Stimulated activated CD4-positive, alpha-beta T cell treated with anti-CD3 and anti-CD28 coated beads, Interleukin-4, amount 100 ng/mL, for 1 hour (primary cell): ENCODE measurements around the gene SQOR.
A peak's percentile ranks its signal among the peaks of the same experiment; 100 is the strongest.

Experiments
- DNase-seq: peaks from one replicate; pipeline ENCODE4 v3.0.0-alpha.2; 2020

Gene SQOR

DNA sequence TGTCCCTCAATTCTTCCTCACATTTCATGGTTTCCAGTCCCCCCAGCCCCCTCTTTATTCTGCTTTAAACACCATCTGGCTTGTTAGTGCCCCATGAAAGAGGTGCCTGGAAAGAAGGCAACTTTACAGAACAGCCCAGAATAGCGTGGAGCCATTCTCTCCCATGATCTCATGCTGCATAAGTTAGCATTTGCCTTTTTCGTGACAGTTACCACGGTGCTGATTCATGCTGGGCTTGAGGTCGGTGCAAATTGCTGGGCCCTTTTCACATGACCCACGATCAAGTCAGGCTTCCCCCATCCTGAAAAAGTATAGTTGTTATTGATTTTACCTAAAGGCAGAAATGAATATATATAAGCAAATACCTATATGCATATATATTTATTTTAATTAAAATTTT, 29.6 kb downstream of the SQOR start:
- no peak for DNase-seq

DNA sequence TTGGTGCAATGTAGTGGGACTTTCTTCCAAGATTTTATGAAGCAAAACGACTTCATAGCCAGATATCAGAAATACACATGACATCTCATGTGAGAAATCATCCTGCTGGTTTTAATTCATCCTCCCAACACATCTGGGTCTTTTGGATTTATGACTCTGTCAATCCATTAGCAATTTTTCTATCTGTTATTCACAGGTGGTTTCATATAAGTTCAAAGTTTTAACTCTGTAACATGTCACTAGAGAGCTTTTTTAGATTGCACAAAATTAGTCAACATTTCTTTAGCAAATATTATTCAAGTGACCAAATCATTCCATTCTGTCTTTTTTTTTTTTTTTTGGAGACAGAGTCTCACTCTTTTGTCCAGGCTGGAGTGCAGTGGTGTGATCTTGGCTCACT, 30.4 kb downstream of the SQOR start:
- no peak for DNase-seq

DNA sequence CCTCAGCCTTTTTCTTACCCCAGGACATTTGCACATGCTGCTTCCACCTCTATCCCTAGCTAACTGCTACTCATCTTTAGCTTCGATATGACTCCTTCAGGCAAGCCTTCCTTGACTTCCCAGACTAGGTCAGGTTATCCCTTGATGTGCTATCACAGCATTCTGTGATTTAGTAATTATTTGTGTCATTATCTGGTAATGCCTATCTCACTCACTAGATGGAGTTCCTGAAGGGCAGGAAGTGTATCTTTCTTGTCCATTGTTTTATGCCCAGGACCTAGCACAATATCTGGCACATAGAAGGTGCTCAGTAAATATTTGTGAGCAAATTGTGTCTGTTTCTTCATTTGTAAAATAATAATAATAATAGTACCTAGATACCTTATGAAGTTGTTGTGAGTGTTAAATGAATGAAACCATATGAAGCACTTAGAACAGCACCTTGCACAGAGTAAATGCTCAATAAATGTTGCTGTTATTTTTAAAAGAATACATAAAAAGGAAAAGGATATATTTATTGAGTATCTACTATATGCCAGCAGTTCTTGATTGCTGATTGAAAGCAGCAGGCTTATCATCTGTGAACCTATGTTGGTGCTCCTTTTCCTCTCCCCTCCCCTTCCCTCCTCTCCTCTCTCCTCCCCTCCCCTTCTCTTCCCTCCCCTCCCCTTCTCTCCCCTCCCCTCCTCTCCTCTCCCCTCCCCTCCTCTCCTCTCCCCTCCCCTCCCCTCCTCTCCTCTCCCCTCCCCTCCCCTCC, 31.5 kb downstream of the SQOR start:
- DNase-seq, result no peak

DNA sequence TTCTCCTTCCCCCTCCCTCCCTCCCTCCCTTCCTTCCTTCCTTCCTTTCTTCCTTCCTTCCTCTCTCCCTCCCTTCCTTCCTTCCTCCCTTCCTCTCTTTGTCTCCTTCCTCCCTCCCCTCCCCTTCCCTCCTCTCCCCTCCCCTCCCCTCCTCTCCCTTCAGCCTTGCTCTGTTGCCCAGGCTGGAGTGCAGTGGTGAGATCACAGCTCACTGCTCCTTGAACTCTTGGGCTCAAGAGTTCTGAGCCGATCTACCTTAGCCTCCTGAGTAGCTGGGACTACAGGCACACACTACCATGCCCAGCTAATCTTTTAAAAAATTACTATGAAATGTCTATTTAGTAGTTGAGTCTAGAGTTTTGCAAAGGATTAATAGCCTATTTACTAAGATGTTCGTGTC, 32.2 kb downstream of the SQOR start:
- DNase-seq, result no peak

DNA sequence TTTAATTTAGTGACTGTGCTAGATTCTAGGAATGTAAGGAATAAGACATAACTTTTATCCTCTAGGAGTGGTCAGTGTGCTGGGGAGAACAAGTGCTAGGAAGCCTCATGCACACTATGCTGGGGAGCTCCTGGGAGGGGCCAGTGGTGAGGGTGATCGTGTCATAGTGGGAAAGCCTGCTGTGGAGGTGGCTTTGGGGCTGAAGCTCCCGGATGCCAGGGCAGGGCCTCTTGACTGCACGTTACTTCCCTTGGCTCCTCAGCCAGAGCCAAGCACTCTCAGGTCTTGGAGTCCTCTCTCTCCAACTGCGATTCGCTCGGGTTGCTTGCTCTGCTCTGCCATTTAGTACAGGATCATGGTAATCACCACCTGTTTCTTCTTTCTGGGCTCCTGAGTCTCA, 33.6 kb downstream of the SQOR start:
- no peak for DNase-seq

DNA sequence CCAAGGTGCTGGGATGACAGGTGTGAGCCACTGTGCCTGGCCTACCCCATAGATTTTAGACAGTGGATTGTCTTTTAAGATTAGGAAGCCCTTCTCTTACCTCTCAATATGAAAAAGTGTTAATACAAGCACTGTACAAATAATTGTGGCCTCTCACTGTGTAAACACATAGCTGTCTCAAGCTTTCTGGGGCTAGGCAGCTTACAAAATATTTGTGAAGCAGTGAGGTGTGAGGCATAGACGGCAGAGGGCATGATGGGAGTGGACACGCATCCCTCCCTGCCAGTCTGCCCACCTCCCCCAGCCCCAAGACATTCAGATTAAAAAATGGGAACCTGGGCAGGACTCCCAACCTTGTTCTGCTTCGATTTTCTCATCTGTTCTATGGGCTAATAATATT, 34.6 kb downstream of the SQOR start:
- DNase-seq, result no peak

DNA sequence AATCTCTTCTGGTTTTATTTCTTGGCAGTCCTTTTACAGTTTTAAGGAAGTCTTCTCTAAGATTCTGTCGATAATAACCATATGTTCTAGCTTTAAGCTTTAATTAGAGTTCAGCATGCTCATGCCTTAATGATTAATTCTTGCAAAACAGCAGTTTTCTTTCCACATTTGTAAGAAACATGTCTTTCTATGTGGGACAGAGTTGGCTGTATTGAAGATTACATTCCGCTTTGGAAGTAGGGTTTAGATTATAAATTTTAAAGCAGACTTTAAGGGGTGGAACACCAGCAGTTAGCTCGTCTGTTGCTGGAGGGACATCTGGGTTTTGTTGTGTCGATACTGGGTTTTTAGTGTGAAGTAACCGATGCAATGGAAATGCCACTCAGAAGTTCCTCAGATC, 35.3 kb downstream of the SQOR start:
- no peak for DNase-seq

DNA sequence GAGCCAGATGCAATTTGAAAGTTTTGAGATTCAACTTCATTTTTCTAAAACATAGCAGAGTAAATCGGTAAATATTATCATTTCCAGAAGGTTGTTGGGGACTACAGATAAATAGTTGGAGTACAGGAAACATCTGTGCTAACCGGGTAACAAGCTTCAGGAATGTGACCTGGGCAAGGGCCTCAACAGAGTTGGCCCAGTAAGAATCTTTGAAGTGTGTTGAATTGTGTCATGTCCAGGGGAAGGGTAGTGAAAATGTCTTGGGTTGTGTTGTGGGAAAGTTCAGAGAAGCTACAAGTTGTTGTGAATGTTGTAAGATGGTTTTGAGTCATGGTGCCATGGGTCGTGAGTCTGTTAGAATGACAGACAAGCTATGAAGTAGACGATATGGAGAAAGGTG, 35.7 kb downstream of the SQOR start:
- DNase-seq, result no peak

DNA sequence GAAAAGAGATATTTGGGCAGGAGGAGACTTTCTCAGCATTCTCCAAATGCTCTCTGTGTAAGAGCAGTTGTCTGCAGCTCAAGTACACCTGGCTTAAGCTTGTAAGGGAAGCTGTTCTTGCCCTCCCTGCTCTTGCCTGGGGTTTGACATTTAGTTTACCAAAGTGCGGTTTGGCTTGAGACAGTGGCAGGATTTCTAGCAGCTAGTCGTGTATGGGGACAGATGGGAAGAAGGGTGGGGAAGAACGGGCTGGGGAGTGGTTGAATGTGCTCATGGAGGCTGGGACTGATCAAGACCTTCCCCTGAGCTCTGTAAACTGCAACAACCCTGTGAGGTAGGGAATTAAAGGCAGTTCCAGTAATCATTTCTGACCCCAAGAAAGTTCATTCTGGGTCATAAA, 39.8 kb downstream of the SQOR start:
- DNase-seq, result no peak

DNA sequence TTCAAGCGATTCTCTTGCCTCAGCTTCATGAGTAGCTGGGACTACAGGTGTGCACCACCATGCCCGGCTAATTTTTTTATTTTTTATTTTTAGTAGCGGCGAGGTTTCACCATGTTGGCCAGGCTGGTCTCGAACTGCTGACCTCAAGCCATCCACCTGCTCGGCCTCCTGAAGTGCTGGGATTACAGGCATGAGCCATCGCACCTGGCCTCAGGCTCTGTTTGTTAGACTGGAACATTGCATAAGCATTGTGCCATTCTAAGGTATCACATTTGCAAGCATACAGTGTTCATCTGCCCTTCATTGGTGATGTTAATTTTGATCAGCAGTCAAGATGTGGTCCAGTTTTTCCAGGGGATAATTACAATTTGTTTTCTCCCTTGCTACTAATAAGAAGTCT, 43.0 kb downstream of the SQOR start:
- no peak for DNase-seq

DNA sequence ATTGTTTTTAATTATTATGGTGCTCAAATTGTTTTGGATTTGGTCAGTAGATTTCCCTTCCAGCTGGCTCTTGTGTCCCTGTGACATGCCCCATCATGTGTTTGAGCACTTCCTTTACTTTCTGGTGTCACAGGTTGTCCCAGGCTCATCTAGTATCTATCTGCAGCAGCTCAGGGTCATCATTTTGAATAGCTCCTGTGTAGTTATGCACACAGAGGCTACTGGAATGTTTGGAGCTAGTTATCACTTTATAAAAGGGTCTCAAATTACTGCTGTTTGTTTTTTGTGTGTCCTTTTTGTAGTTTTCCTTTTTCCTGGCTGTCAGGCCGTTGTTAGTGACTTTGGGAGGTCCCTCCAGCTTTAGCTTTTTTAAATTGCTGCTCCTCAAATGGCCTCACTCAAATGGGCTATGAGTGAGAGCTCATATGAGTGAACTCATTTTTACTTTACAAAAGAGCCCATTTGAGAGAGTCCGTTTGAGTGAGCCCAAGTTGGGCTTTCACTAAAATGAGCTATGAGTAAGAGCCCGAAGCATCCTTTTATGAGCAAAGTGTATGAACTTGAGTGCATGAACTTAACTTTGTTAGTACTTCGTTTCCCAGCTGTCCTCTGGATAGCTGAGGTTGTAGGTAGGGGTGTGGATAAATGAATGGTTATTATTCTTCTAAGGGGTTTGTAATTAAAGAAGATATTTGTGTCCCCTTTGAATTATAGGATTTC, 43.8 kb downstream of the SQOR start:
- no peak for DNase-seq

DNA sequence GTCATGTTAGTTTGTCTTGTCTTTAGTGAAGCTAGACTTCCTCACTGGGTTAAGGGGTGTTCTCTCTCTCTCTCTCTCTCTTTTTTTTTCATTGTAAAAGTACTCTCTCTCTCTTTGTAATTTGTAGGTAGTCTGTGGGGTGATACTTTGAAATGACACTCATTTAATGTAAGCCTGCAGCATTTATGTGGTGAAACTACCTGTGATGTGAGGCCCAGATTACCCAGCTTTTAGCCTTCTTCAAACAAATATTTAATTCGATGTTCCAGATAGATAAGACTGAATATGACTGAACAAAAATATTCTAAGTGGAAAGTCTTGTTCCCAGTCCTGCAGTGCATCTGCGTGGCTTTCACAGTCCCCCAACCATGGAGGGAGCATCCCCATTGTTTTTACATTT, 49.7 kb downstream of the SQOR start:
- DNase-seq, result no peak

DNA sequence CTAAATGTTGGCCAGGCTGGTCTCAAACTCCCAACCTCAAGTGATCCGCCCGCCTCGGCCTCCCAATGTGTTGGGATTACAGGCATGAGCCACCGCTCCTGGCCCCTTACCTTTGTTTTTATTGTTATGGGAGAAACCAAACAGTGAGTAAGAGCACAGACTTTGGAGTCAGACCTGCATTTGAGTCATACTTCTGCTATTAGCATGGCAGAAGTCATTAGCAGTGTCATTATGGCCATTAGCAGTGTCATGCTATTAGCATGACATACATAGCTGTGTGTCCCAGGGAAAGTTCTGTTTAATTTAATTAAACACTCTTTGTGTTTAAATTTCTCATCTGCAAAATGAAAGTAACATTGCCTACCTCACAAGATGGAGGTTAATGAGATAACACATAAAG, 54.8 kb downstream of the SQOR start:
- DNase-seq, result no peak

DNA sequence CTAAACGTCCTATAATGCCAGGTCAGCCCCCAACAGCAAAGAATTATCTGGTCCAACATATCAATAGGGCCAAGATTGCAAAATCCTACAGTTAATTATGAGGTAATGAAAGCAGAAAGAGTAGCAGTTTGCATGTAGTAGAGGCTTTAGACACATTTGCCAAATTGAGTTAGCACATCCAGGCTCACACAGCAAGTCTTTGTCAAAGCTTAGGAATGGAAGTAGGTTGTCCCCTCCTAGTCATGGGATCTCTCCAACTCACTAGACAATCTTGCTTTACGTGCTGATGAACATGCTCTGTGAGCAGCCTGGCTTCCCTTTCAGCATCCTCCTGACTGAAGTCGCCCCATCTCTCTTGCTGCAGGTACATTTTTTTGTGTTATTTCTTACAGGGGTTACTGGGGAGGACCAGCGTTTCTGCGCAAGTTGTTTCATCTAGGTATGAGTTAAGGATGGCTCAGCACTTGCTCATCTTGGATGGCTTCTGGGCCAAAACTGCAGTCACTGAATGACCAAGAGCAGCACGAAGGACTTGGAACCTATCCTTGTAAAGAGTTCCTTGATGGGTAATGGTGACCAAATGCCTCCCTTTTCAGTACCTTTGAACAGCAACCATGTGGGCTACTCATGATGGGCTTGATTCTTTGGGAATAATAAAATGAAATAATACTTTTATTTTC, 55.9 kb downstream of the SQOR start:
- no peak for DNase-seq

DNA sequence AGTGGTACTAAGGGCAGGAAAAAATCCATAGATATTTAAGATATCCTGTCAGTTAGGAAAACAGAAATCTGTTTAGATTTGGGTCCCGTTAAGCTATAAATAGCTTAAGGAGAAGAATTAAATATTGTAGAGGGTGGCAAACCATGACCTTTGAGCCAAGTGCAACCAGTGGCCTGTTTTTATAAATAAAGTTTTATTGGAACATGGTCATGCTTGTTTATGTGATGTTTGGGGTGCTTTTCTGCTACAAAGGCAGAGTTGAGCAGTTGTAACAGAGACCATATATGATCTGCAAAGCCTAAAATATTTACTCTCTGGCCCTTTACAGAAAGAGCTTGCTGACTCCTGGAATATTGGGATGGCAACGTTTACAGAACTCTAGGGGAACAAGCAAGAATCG, 66.3 kb downstream of the SQOR start:
- no peak for DNase-seq

DNA sequence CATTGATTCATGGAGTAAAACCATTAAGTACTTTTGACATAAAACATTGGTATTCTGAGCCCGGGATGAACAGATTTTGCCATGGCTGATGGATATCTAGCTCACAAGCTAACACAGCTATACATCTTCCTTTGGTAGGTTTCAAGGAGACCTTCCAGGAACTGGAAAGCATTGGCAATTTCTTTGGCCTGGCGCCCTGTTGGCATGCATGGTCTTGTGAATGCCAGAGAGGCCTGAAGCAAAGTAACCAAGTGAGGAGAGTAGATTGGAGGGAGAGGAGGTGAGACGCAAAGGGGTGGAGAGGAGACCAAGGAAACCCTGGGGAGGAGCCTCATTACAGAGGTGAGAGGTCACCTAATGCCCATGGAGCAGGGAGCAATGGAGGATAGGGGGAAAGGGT, 67.2 kb downstream of the SQOR start:
- DNase-seq, result no peak

DNA sequence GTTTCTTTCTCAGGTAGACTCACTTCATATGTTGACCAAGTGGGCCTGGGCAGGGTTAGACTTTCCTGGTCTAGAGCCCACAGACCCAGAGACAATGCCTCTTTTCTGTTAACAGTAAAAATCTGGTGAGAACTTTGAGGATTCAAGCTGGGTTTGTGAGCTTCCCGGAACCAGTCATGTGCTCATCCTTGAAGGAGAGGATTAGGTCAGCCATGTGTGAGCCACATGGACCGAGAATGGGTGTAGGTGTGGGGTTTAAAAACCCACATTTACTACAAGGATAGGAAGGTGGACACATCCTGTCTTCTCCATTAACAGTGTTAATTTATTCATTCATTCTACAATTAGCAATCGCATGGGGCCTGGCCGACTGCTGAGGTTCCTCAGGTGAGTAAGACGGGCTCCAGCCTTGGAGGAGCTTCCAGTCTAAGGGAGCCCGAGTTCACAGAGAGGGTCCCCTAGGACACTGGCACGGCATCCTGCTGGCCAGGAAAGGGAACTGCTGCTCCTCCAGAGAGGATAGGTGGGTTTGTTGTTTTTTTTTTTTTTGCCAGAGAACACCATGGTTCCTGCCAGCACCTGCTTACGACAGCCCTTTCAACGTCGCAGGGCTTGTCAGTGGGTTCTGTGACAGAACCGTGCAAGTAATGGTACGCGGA, 69.0 kb downstream of the SQOR start:
- no peak for DNase-seq

DNA sequence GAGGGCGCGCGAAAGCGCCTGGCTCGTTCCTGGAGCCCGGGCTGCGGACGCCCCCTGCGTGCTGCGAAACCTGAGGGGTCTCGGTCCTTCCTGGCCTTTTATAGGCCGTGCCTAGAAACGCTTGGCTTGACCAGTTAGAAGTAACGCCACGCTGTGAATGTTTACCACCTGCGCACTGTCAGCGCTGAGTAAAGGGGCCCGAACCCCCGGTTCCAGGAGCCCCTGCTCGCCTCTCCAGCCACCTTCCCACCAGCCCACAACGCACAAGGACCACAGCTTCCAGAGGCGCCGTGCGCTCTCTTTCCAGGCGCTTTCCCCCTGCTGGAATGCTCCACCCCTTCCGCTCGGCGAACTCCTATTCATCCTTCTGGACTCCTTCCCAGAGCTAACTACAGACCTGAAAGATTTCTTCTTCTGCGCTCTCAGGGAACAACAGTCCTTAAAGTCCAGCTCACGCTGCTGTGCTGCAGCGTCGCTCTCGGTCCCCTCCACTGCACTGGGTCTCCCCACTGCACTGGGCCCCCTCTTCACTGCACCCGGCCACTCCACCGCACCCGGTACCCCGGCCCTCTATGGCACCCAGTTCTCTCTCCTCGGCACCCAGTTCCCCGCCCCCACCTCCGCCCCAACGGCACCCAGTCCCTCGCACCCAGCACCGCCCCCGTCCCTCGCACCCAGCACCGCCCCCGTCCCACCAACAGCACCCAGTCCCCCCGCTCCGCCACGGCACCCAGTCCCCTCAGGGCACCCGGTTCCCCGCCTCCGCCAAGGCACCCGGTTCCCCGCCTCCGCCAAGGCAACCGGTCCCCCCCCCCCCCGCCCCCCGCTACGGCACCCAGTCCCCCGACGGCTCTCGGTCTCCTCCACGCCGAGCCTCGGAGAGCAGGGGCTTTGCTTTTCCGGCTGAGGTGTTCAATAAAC, 69.8 kb downstream of the SQOR start:
- peak; percentile 16 for DNase-seq

DNA sequence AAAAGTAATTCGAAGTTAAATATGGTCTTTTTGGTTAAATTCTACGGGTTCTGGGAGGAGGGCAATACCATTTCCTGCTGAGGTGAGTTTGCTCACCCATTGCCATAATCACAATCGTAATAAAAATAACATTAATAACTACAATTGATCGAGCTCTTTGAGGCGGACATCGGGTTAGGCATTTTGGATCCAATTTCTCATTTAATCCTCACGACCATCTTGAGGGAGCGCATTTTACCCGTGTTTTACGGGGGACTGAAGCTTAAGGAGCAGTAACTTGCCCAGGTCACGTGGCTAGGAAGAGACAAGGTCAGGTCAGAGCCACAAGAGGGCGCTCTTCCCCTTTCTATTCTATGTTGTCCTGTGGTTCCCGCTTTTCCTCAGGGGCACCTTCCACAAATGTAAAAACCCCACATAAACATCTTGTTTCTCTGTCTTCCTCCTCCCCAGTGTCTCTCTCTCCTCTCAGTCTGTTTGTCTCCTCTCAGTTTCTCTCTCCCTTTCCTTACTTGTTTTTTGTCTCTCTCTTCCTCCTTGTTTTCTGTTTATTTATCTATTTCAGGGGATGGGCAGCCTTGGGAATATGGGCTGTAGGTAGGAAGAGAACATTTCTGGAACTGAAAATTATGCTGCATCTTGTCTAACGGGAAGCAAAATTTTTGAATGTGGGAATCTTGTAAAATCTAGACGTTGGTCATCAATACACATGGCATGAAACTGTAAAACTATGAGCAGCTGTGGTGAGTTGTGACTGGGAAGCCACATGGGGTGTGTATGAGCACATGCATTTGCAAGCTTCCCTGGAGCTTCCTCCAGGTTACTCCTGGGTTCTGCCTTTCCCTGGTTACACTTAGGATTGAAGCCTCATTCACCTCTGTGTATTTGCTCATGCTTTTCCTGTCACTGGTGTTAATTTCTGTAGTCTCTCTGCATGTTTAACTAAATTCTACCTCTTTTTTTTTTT, 71.0 kb downstream of the SQOR start:
- peak; percentile 61 for DNase-seq

DNA sequence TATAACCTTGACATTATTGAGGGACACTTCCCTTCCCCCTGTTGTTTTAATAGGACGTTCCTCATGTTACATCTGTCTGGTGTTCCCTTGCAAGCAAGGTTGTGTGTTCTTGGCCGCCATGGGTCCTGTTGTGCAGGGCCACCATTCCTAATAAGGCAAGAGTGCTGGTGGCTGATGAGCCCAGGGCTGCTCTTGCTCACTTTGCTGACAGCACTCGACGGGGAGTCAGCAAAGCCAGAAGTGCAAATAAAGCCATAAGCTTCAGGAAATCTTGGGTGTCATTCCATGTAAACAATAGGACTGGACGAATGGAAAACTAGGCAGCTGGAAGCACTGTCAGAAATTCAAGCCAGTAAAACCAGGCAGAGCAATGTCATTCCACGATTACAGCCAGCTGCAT, 75.8 kb downstream of the SQOR start:
- DNase-seq, result no peak
